Heart left ventricle (tissue), 13 donors: Measurements from ENCODE around the gene CCDC69.

Source experiments
- POLR2A ChIP-seq, 2 donors: fragments of 450-650 bp; IDR thresholded peaks; one replicate each; pipeline ENCODE4 v1.6.1; 2017; ENCODE audit warnings: antibody characterized with exemption in 2 of 2, mild to moderate bottlenecking in 2 of 2, moderate library complexity in 2 of 2
- TF ChIP-seq, protein P1 (sequence below), 12 donors: fragments of 200-600 bp; sonication (generic) in 4 of 12; IDR thresholded peaks; one replicate each; pipeline versions ENCODE4 v1.5.0 to v1.8.0; 2018 to 2022; ENCODE audit warnings: antibody characterized with exemption in 12 of 12, mild to moderate bottlenecking in 5 of 12
- donor health status: ischemic (EF 13 %, LVEDD 7.1; RV severe dilation, severe dysfunction).
- donor health status: DM: no; HTN: yes; CAD: no.
- donor health status: DM: no; HTN: no; CAD: no.
- donor health status: ischemic (EF 25% LVEDD 6.9; RV normal size, moderate dysfunction).
- donor health status: ischemic (EF 25% LVEDD 5.7; RV mildly dilated, moderate dysfunction).
- donor health status: ischemic (EF 35%, LVEDD 5.7; RV mildly dilated, moderate dysfunction).
- donor health status: nonischemic (EF 11% LVEDD 7.7; RV severe dilation, severe dysfunction).
- donor health status: DM: yes; HTN: yes; CAD: no.
- donor health status: PGD.
- donor health status: ischemic (EF 29% LVEDD 5.4; RV normal size, mild dysfunction).
- donor health status: nonischemic (EF 23%, LVEDD 6.1; RV moderate dilation, normal function).

DNA sequence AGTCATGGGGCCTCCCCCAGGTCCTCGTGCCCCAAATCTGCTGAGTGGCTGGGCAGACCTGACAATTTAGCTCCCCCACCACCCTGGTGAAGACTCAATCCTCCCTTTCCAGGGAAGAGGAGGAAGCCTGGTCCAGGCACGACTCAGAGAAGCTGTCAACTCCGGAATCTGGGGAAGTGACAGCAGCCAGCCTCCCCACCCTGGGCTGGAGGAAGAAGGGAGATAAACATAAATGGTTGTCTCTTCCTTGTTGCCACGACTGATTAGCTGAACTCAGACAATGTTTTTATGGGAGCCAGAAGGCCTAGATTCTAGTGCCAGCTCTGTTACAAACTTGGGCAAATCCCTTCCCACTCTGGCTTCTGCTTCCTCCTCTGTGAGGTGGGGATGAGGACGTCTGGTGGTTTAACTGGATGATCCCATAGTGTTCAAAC lies 15.4 kb downstream of the CCDC69 start:
- TF ChIP-seq, protein P1, sequence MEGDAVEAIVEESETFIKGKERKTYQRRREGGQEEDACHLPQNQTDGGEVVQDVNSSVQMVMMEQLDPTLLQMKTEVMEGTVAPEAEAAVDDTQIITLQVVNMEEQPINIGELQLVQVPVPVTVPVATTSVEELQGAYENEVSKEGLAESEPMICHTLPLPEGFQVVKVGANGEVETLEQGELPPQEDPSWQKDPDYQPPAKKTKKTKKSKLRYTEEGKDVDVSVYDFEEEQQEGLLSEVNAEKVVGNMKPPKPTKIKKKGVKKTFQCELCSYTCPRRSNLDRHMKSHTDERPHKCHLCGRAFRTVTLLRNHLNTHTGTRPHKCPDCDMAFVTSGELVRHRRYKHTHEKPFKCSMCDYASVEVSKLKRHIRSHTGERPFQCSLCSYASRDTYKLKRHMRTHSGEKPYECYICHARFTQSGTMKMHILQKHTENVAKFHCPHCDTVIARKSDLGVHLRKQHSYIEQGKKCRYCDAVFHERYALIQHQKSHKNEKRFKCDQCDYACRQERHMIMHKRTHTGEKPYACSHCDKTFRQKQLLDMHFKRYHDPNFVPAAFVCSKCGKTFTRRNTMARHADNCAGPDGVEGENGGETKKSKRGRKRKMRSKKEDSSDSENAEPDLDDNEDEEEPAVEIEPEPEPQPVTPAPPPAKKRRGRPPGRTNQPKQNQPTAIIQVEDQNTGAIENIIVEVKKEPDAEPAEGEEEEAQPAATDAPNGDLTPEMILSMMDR (IDR thresholded peaks at IDR 0.05), result no peak
- TF ChIP-seq POLR2A (IDR thresholded peaks at IDR 0.05), result no peak
